Osteocyte (in vitro differentiated cells): ENCODE results near the gene GOLGA8B. TPM values are rescaled to one million over a fixed set of nuclear protein-coding genes. Genes with fewer than 3 reads are reported as not detected.
A peak's percentile ranks its signal among the peaks of the same experiment; 100 is the strongest.

Experiments used
- DNase-seq: peaks from one replicate; pipeline ENCODE4 v3.0.0; 2021; ENCODE audit warnings: mixed read lengths; ENCODE audit not compliant: unreplicated experiment; ENCODE audit errors: extremely low spot score
- H3K27ac Mint-ChIP-seq: one replicate; pipeline ENCODE4 v1.8.0; 2021; ENCODE audit warnings: mild to moderate bottlenecking, mixed read lengths; ENCODE audit not compliant: unreplicated experiment
- H3K27me3 Mint-ChIP-seq: one replicate; pipeline ENCODE4 v1.8.0; 2021; ENCODE audit warnings: mixed read lengths; ENCODE audit not compliant: unreplicated experiment
- H3K36me3 Mint-ChIP-seq: one replicate; pipeline ENCODE4 v1.8.0; 2021; ENCODE audit warnings: mixed read lengths; ENCODE audit not compliant: unreplicated experiment
- H3K4me1 Mint-ChIP-seq: one replicate; pipeline ENCODE4 v1.8.0; 2021; ENCODE audit warnings: mixed read lengths; ENCODE audit not compliant: unreplicated experiment
- H3K4me3 Mint-ChIP-seq: one replicate; pipeline ENCODE4 v1.8.0; 2021; ENCODE audit warnings: mild to moderate bottlenecking, moderate library complexity, mixed read lengths; ENCODE audit not compliant: unreplicated experiment
- H3K9me3 Mint-ChIP-seq: one replicate; pipeline ENCODE4 v1.8.0; 2021; ENCODE audit warnings: mixed read lengths; ENCODE audit not compliant: unreplicated experiment
- CTCF ChIP-seq: fragments of 200-600 bp; sonication (generic); IDR thresholded peaks from 2 replicates; pipeline ENCODE4 v1.5.0; 2021; ENCODE audit warnings: antibody characterized with exemption, mild to moderate bottlenecking, moderate library complexity
- total RNA-seq: library from RNA; stranded (reverse); gene quantifications from 2 replicates; pipeline ENCODE4 v1.2.1, GENCODE V29; 2021

GOLGA8B gene
- total RNA-seq, 1 donor from 2014 or later = 69.6 TPM

GRCh38 chr15:34620814-34621213, 37.4 kb upstream of the GOLGA8B start:
- Mint-ChIP-seq H3K9me3 (no peaks in the 10 kb centered on the region), H3K4me1 (peaks cover 21% of the 10 kb centered on the region), H3K27me3 (peaks cover 26% of the 10 kb centered on the region), H3K4me3 (no peak overlapping the region), H3K27ac (no peak overlapping the region), H3K36me3 (no peaks in the 10 kb centered on the region)
- no peak for TF ChIP-seq CTCF
- DNase-seq = no peak

GRCh38 chr15:34620142-34620541, 36.7 kb upstream of the GOLGA8B start:
- Mint-ChIP-seq H3K27me3 (peaks cover 31% of the 10 kb centered on the region), H3K4me3 (no peak overlapping the region), H3K9me3 (no peaks in the 10 kb centered on the region), H3K4me1 (peaks cover 18% of the 10 kb centered on the region), H3K36me3 (no peaks in the 10 kb centered on the region), H3K27ac (no peak overlapping the region)
- TF ChIP-seq CTCF = no peak
- no peak for DNase-seq

GRCh38 chr15:34619151-34619550, 35.7 kb upstream of the GOLGA8B start:
- H3K9me3 Mint-ChIP-seq = no peaks in the 10 kb centered on the region
- no peak overlapping the region for H3K27ac Mint-ChIP-seq
- H3K4me3 Mint-ChIP-seq = no peak overlapping the region
- peaks cover 10% of the 10 kb centered on the region for H3K4me1 Mint-ChIP-seq
- H3K27me3 Mint-ChIP-seq = peaks cover 37% of the 10 kb centered on the region
- H3K36me3 Mint-ChIP-seq = no peaks in the 10 kb centered on the region
- DNase-seq = no peak
- no peak for TF ChIP-seq CTCF

- no peak for DNase-seq
- Mint-ChIP-seq H3K9me3 (no peaks in the 10 kb centered on the region), H3K36me3 (no peaks in the 10 kb centered on the region), H3K4me3 (no peak overlapping the region), H3K27me3 (peaks cover 48% of the 10 kb centered on the region), H3K27ac (no peak overlapping the region), H3K4me1 (peaks cover 10% of the 10 kb centered on the region)
- TF ChIP-seq CTCF = no peak
These were observed 34.6 kb upstream of the GOLGA8B start for GRCh38 chr15:34618073-34618472.

- Mint-ChIP-seq H3K4me1 (peaks cover 10% of the 10 kb centered on the region), H3K27ac (no peak overlapping the region), H3K4me3 (no peak overlapping the region), H3K36me3 (no peaks in the 10 kb centered on the region), H3K27me3 (peaks cover 63% of the 10 kb centered on the region), H3K9me3 (no peaks in the 10 kb centered on the region)
- peak; percentile 52 for TF ChIP-seq CTCF
- no peak for DNase-seq
These were observed 33.2 kb upstream of the GOLGA8B start for GRCh38 chr15:34616613-34617012.
